ENCODE results near the gene NFILZ. TPM values are rescaled to one million over a fixed set of nuclear protein-coding genes. Genes with fewer than 3 reads are reported as not detected.
"Not testable (repeated sequence)": the region's sequence is repeated elsewhere in the genome, so short reads cannot be mapped to it uniquely, and the experiment has no call there.

Gene NFILZ
- polyA plus RNA-seq, 1 experiment = not detected

GRCh38 chr19:8630796-8631424, 477 bp downstream of the NFILZ start:
- no peak overlapping the region for H3K27ac ChIP-seq (ENCODE audit: low read depth, low read length)
- no peak for DNase-seq (ENCODE audit: low read depth, low spot score)

GRCh38 chr19:8631425-8631819, 989 bp downstream of the NFILZ start:
- DNase-seq (ENCODE audit: low read depth, low spot score) = no peak
- ChIA-PET CTCF (interaction anchor here (1.1 to 1.7 kb wide), 2 partner anchors 11 to 51 kb away, joined by 3 to 5 read pairs; no protein-coding TSS in a partner anchor), POLR2A (no interaction called here)
- Histone ChIP-seq H3K27ac (ENCODE audit: low read depth, low read length) (no peak overlapping the region), H3K27me3 (ENCODE audit: control insufficient read depth, insufficient read depth, low read length) (peaks cover 3% of the 10 kb centered on the region), H3K4me3 (ENCODE audit: low read depth, low read length) (no peak overlapping the region), H3K9me3 (ENCODE audit: control insufficient read depth, insufficient read depth, low read length) (no peaks in the 10 kb centered on the region)
- no peak for TF ChIP-seq CTCF (IDR thresholded peaks at IDR 0.05; ENCODE audit: low read depth, low read length)

More at GRCh38 chr19:8630796-8631424, 477 bp downstream of the NFILZ start:
- H3K9me3 ChIP-seq (ENCODE audit: control insufficient read depth, insufficient read depth, low read length) = no peaks in the 10 kb centered on the region
- TF ChIP-seq CTCF (IDR thresholded peaks at IDR 0.05; ENCODE audit: low read depth, low read length) = no peak
- CTCF ChIA-PET = interaction anchor here (1.1 to 1.7 kb wide), 2 partner anchors 11 to 50 kb away, joined by 3 to 5 read pairs; no protein-coding TSS in a partner anchor
- peaks cover 3% of the 10 kb centered on the region for H3K27me3 ChIP-seq (ENCODE audit: control insufficient read depth, insufficient read depth, low read length)
- POLR2A ChIA-PET = no interaction called here
- no peak overlapping the region for H3K4me3 ChIP-seq (ENCODE audit: low read depth, low read length)

- CTCF ChIA-PET = interaction anchor here (1.0 kb wide), 1 partner anchor 54 kb away, joined by 3 read pairs; no protein-coding TSS in a partner anchor
- DNase-seq (ENCODE audit: low read depth, low spot score) = no peak
- no peak for TF ChIP-seq CTCF (IDR thresholded peaks at IDR 0.05; ENCODE audit: low read depth, low read length)
These were observed 5.0 kb downstream of the NFILZ start for GRCh38 chr19:8635422-8635821.

GRCh38 chr19:8637070-8637469, 6.6 kb downstream of the NFILZ start:
- H3K9me3 ChIP-seq (ENCODE audit: control insufficient read depth, insufficient read depth, low read length); DNase-seq (ENCODE audit: low read depth, low spot score); H3K27me3 ChIP-seq (ENCODE audit: control insufficient read depth, insufficient read depth, low read length); H3K4me3 ChIP-seq (ENCODE audit: low read depth, low read length); H3K27ac ChIP-seq (ENCODE audit: low read depth, low read length): not testable (repeated sequence)
- POLR2A ChIA-PET = interaction anchor here (0.9 kb wide), 1 partner anchor 19 kb away, joined by 4 read pairs; no protein-coding TSS in a partner anchor
- CTCF ChIA-PET = interaction anchor here (0.9 kb wide), 1 partner anchor 56 kb away, joined by 4 read pairs; no protein-coding TSS in a partner anchor

More at GRCh38 chr19:8635422-8635821, 5.0 kb downstream of the NFILZ start:
- POLR2A ChIA-PET = no interaction called here
- Histone ChIP-seq H3K27ac (ENCODE audit: low read depth, low read length) (no peak overlapping the region), H3K27me3 (ENCODE audit: control insufficient read depth, insufficient read depth, low read length) (peaks cover 1% of the 10 kb centered on the region), H3K9me3 (ENCODE audit: control insufficient read depth, insufficient read depth, low read length) (no peaks in the 10 kb centered on the region), H3K4me3 (ENCODE audit: low read depth, low read length) (no peak overlapping the region)

GRCh38 chr19:8638078-8638619, 7.7 kb downstream of the NFILZ start:
- ChIA-PET CTCF (interaction anchor here (0.8 kb wide), 1 partner anchor 57 kb away, joined by 4 read pairs; no protein-coding TSS in a partner anchor), POLR2A (no interaction called here)
- Histone ChIP-seq H3K27me3 (ENCODE audit: control insufficient read depth, insufficient read depth, low read length) (no peaks in the 10 kb centered on the region), H3K4me3 (ENCODE audit: low read depth, low read length) (no peak overlapping the region), H3K27ac (ENCODE audit: low read depth, low read length) (no peak overlapping the region), H3K9me3 (ENCODE audit: control insufficient read depth, insufficient read depth, low read length) (peaks cover 3% of the 10 kb centered on the region; the same call in 1 of the 2 replicates)
- TF ChIP-seq CTCF (IDR thresholded peaks at IDR 0.05; ENCODE audit: low read depth, low read length) = no peak
- DNase-seq (ENCODE audit: low read depth, low spot score) = no peak

All from AG04450 (cell line).